Measurements from ENCODE around the gene OIT3.

DNA sequence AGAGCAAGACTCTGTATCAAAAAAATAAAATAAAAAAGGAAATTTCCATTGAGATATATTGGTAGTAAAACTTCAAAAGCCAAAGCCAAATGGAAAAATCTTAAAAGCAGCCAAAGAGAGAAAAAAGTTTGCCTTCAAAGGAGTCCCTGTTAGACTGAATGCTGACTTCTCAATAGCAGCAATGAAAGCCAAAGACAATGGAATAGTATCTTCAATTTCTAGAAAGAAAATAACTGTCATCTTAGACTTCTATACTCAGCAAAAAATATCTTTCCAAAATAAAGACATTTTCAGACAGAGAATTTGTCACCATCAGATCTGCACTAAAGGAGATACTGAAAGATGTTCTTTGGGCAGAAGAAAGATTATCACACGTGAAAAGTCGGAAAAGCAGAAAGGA lies 14.3 kb upstream of the OIT3 start:
- TF ChIP-seq, protein P1, sequence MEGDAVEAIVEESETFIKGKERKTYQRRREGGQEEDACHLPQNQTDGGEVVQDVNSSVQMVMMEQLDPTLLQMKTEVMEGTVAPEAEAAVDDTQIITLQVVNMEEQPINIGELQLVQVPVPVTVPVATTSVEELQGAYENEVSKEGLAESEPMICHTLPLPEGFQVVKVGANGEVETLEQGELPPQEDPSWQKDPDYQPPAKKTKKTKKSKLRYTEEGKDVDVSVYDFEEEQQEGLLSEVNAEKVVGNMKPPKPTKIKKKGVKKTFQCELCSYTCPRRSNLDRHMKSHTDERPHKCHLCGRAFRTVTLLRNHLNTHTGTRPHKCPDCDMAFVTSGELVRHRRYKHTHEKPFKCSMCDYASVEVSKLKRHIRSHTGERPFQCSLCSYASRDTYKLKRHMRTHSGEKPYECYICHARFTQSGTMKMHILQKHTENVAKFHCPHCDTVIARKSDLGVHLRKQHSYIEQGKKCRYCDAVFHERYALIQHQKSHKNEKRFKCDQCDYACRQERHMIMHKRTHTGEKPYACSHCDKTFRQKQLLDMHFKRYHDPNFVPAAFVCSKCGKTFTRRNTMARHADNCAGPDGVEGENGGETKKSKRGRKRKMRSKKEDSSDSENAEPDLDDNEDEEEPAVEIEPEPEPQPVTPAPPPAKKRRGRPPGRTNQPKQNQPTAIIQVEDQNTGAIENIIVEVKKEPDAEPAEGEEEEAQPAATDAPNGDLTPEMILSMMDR (IDR thresholded peaks at IDR 0.05; ENCODE audit: borderline replicate concordance, extremely low read depth, low read length, poor library complexity, severe bottlenecking): no peak
- TF ChIP-seq EZH2 (IDR thresholded peaks at IDR 0.05; ENCODE audit: borderline replicate concordance, low read depth, low read length, severe bottlenecking): no peak

All from DND-41 (cell line).